ENCODE results near the gene POLA1. TPM values are rescaled to one million over a fixed set of nuclear protein-coding genes. Genes with fewer than 3 reads are reported as not detected.

The POLA1 gene
- total RNA-seq, 1 donor from 2014 or later: 80.4 TPM

- H2AFZ ChIP-seq (replicated peaks): no peak overlapping the region
- peaks cover 19% of the 10 kb centered on the region for H3K36me3 ChIP-seq
- no peak overlapping the region for H3K27ac ChIP-seq
- no peak overlapping the region for H3K4me2 ChIP-seq
- Mint-ChIP-seq H3K4me3 (no peak overlapping the region), H3K4me1 (peaks cover 5% of the 10 kb centered on the region), H3K27me3 (ENCODE audit: insufficient read depth, low read depth) (no peaks in the 10 kb centered on the region), H3K27ac (no peak overlapping the region), H3K9me3 (no peaks in the 10 kb centered on the region), H3K36me3 (peaks cover 36% of the 10 kb centered on the region)
- H3K79me2 ChIP-seq (ENCODE audit: low read depth): peaks cover 5% of the 10 kb centered on the region
- H3F3A ChIP-seq (ENCODE audit: low read depth): no peaks in the 10 kb centered on the region
- no peaks in the 10 kb centered on the region for H3K9me3 ChIP-seq (ENCODE audit: low read depth)
- no peak for DNase-seq (ENCODE audit: low spot score)
- H3K27me3 ChIP-seq: no peaks in the 10 kb centered on the region
- H3K4me3 ChIP-seq: no peak overlapping the region
- no peak overlapping the region for H3K9ac ChIP-seq
- no peaks in the 10 kb centered on the region for H3K4me1 ChIP-seq
- H4K20me1 ChIP-seq (ENCODE audit: low read depth): no peaks in the 10 kb centered on the region
- no peak for TF ChIP-seq CTCF (IDR thresholded peaks at IDR 0.05)
Observed at GRCh38 chrX:24767557-24767956, 73.8 kb downstream of the POLA1 start.

GRCh38 chrX:24768556-24768955, 74.8 kb downstream of the POLA1 start:
- H3K27ac Mint-ChIP-seq: no peak overlapping the region

GRCh38 chrX:24774650-24775049, 80.9 kb downstream of the POLA1 start:
- H3K4me1 ChIP-seq: peaks cover 9% of the 10 kb centered on the region
- H3K4me3 ChIP-seq: no peak overlapping the region
- no peaks in the 10 kb centered on the region for H3K27me3 ChIP-seq
- TF ChIP-seq CTCF (IDR thresholded peaks at IDR 0.05): no peak
- TF ChIP-seq EZH2phosphoT487 (IDR thresholded peaks at IDR 0.05): no peak
- no peak for TF ChIP-seq EZH2 (IDR thresholded peaks at IDR 0.05)
- H3K4me2 ChIP-seq: no peak overlapping the region
- Mint-ChIP-seq H3K4me3 (no peak overlapping the region), H3K36me3 (peaks cover 26% of the 10 kb centered on the region), H3K4me1 (no peaks in the 10 kb centered on the region), H3K9me3 (no peaks in the 10 kb centered on the region), H3K27me3 (ENCODE audit: insufficient read depth, low read depth) (no peaks in the 10 kb centered on the region), H3K27ac (no peak overlapping the region)
- no peak overlapping the region for H3K9ac ChIP-seq
- H2AFZ ChIP-seq (replicated peaks): no peak overlapping the region
- H3K79me2 ChIP-seq (ENCODE audit: low read depth): no peaks in the 10 kb centered on the region
- H3K9me3 ChIP-seq (ENCODE audit: low read depth): no peaks in the 10 kb centered on the region
- H4K20me1 ChIP-seq (ENCODE audit: low read depth): no peaks in the 10 kb centered on the region
- no peak for DNase-seq (ENCODE audit: low spot score)
- H3K27ac ChIP-seq: no peak overlapping the region
- no peaks in the 10 kb centered on the region for H3F3A ChIP-seq (ENCODE audit: low read depth)
- peaks cover 14% of the 10 kb centered on the region for H3K36me3 ChIP-seq

More at GRCh38 chrX:24768556-24768955, 74.8 kb downstream of the POLA1 start:
- no peak overlapping the region for H2AFZ ChIP-seq (replicated peaks)
- H3K4me3 ChIP-seq: no peak overlapping the region
- H3K4me3 Mint-ChIP-seq: no peak overlapping the region
- H3K9me3 Mint-ChIP-seq: no peaks in the 10 kb centered on the region
- H4K20me1 ChIP-seq (ENCODE audit: low read depth): no peaks in the 10 kb centered on the region
- H3K27me3 Mint-ChIP-seq (ENCODE audit: insufficient read depth, low read depth): no peaks in the 10 kb centered on the region
- no peaks in the 10 kb centered on the region for H3K79me2 ChIP-seq (ENCODE audit: low read depth)
- no peak overlapping the region for H3K9ac ChIP-seq
- no peaks in the 10 kb centered on the region for H3K4me1 ChIP-seq
- H3K4me2 ChIP-seq: no peak overlapping the region
- TF ChIP-seq CTCF (IDR thresholded peaks at IDR 0.05) (no peak), EZH2 (IDR thresholded peaks at IDR 0.05) (no peak), EZH2phosphoT487 (IDR thresholded peaks at IDR 0.05) (no peak)
- peaks cover 36% of the 10 kb centered on the region for H3K36me3 Mint-ChIP-seq
- no peaks in the 10 kb centered on the region for H3K9me3 ChIP-seq (ENCODE audit: low read depth)
- H3K4me1 Mint-ChIP-seq: peaks cover 5% of the 10 kb centered on the region
- peaks cover 19% of the 10 kb centered on the region for H3K36me3 ChIP-seq
- no peak for DNase-seq (ENCODE audit: low spot score)
- no peaks in the 10 kb centered on the region for H3F3A ChIP-seq (ENCODE audit: low read depth)
- H3K27ac ChIP-seq: peak overlapping the region; percentile 19
- no peaks in the 10 kb centered on the region for H3K27me3 ChIP-seq

All from neural progenitor cell (in vitro differentiated cells).